HEK293T (cell line): ENCODE measurements around the gene E2F7.

Experiments
- ELF4 ChIP-seq: fragments of 450-650 bp; IDR thresholded peaks from 2 replicates; pipeline ENCODE4 v1.6.1; 2017; ENCODE audit warnings: antibody characterized with exemption
- FOXK2 ChIP-seq: fragments of 450-650 bp; IDR thresholded peaks from 2 replicates; pipeline ENCODE4 v1.6.1; 2016; ENCODE audit warnings: mild to moderate bottlenecking
- SP1 ChIP-seq: fragments of 450-650 bp; IDR thresholded peaks from 2 replicates; pipeline ENCODE4 v1.6.1; 2017

- TF ChIP-seq ELF4 (no peak), FOXK2 (no peak), SP1 (no peak)
Observed at GRCh38 chr12:77078231-77078630, 12.9 kb upstream of the E2F7 start.
